ENCODE results near the gene MTRR. TPM values are rescaled to one million over a fixed set of nuclear protein-coding genes. Genes with fewer than 3 reads are reported as not detected.

MTRR gene
- total and polyA plus RNA-seq, 2 experiments from 2014 or later: 24.8 to 28.0 TPM

GRCh38 chr5:7917130-7918123 lies 48.5 kb downstream of the MTRR start:
- Histone ChIP-seq H4K20me1 (ENCODE audit: insufficient read depth, poor library complexity, severe bottlenecking) (no peaks in the 10 kb centered on the region), H3K27ac (no peak overlapping the region), H3K36me3 (replicated peaks; ENCODE audit: insufficient read depth, low read depth) (no peaks in the 10 kb centered on the region), H3K4me3 (no peak overlapping the region), H2AFZ (no peak overlapping the region), H3K9me2 (replicated peaks; ENCODE audit: insufficient read depth) (no peaks in the 10 kb centered on the region), H3K79me2 (no peaks in the 10 kb centered on the region), H3K4me1 (ENCODE audit: insufficient read depth) (no peaks in the 10 kb centered on the region), H3K9me3 (ENCODE audit: low read depth) (peaks cover 3% of the 10 kb centered on the region), H3K27me3 (no peaks in the 10 kb centered on the region), H3K4me2 (no peak overlapping the region)
- WGBS (ENCODE audit: low lambda C conversion rate, missing lambda C conversion rate): 63% methylated on average over 5 of the region's 5 CpGs
- TF ChIP-seq EZH2phosphoT487 (IDR thresholded peaks at IDR 0.05; ENCODE audit: low read depth, severe bottlenecking, unreplicated experiment): no peak
- no peak for TF ChIP-seq CTCF (IDR thresholded peaks at IDR 0.05; ENCODE audit: poor library complexity)
- TF ChIP-seq EZH2 (IDR thresholded peaks at IDR 0.05; ENCODE audit: borderline replicate concordance): no peak
- no peak for DNase-seq (ENCODE audit: low spot score)

- no peak overlapping the region for H2AFZ ChIP-seq
- no peaks in the 10 kb centered on the region for H3K36me3 ChIP-seq (replicated peaks; ENCODE audit: insufficient read depth, low read depth)
- no peak overlapping the region for H3K4me2 ChIP-seq
- no peak overlapping the region for H3K4me3 ChIP-seq
- peak; percentile 9 for DNase-seq (ENCODE audit: low spot score)
- H3K9me2 ChIP-seq (replicated peaks; ENCODE audit: insufficient read depth): no peaks in the 10 kb centered on the region
- no peak overlapping the region for H3K27ac ChIP-seq
- TF ChIP-seq CTCF (IDR thresholded peaks at IDR 0.05; ENCODE audit: poor library complexity) (no peak), EZH2phosphoT487 (IDR thresholded peaks at IDR 0.05; ENCODE audit: low read depth, severe bottlenecking, unreplicated experiment) (no peak), EZH2 (IDR thresholded peaks at IDR 0.05; ENCODE audit: borderline replicate concordance) (no peak)
- no peaks in the 10 kb centered on the region for H3K79me2 ChIP-seq
- WGBS (ENCODE audit: low lambda C conversion rate, missing lambda C conversion rate): 54% methylated on average over 7 of the region's 7 CpGs
- no peaks in the 10 kb centered on the region for H3K4me1 ChIP-seq (ENCODE audit: insufficient read depth)
- H3K27me3 ChIP-seq: peaks cover 6% of the 10 kb centered on the region
- H4K20me1 ChIP-seq (ENCODE audit: insufficient read depth, poor library complexity, severe bottlenecking): no peaks in the 10 kb centered on the region
- H3K9me3 ChIP-seq (ENCODE audit: low read depth): no peaks in the 10 kb centered on the region
Measured at GRCh38 chr5:7925961-7926695, 57.2 kb downstream of the MTRR start.

- WGBS (ENCODE audit: low lambda C conversion rate, missing lambda C conversion rate): 85% methylated on average over 6 of the region's 6 CpGs
- H3K79me2 ChIP-seq: no peaks in the 10 kb centered on the region
- no peak overlapping the region for H3K4me3 ChIP-seq
- H3K27ac ChIP-seq: no peak overlapping the region
- no peaks in the 10 kb centered on the region for H4K20me1 ChIP-seq (ENCODE audit: insufficient read depth, poor library complexity, severe bottlenecking)
- H3K9me3 ChIP-seq (ENCODE audit: low read depth): no peaks in the 10 kb centered on the region
- peaks cover 6% of the 10 kb centered on the region for H3K27me3 ChIP-seq
- no peaks in the 10 kb centered on the region for H3K36me3 ChIP-seq (replicated peaks; ENCODE audit: insufficient read depth, low read depth)
- H3K4me2 ChIP-seq: no peak overlapping the region
- H2AFZ ChIP-seq: no peak overlapping the region
- no peaks in the 10 kb centered on the region for H3K9me2 ChIP-seq (replicated peaks; ENCODE audit: insufficient read depth)
- no peak for TF ChIP-seq EZH2 (IDR thresholded peaks at IDR 0.05; ENCODE audit: borderline replicate concordance)
- TF ChIP-seq CTCF (IDR thresholded peaks at IDR 0.05; ENCODE audit: poor library complexity): no peak
- TF ChIP-seq EZH2phosphoT487 (IDR thresholded peaks at IDR 0.05; ENCODE audit: low read depth, severe bottlenecking, unreplicated experiment): no peak
- no peak for DNase-seq (ENCODE audit: low spot score)
- no peaks in the 10 kb centered on the region for H3K4me1 ChIP-seq (ENCODE audit: insufficient read depth)
Measured at GRCh38 chr5:7926720-7927119, 57.8 kb downstream of the MTRR start.

All from hepatocyte (in vitro differentiated cells).